NCI-H2081 (cell line): ENCODE data around the gene EARS2.
"Not testable (repeated sequence)": the region's sequence is repeated elsewhere in the genome, so short reads cannot be mapped to it uniquely, and the experiment has no call there.

Experiments used
- DNase-seq, 2 experiments: peaks; one replicate each; lab custom pipeline; 2025; lab: John Stamatoyannopoulos, UW

Gene EARS2

DNA sequence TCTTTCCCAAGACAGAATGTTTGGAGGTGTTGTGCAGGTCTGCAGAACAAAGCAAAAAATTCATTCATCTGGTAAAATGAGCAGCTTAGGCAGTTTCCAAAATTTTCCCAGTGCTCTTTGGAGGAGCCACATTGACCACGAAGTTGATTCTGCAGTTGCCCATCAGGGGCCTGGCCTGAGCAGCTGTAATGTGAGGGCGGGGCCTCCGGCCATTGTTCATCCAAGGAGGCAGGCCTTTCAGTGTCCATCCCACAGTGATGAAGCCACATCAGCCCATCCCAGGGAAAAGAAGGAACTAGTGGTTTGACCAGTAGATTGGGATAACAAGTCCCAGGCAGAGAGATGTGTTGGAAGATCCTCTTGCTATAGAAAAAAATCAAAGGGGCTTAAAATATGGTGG, 10.5 kb upstream of the EARS2 start:
- no peak for DNase-seq

DNA sequence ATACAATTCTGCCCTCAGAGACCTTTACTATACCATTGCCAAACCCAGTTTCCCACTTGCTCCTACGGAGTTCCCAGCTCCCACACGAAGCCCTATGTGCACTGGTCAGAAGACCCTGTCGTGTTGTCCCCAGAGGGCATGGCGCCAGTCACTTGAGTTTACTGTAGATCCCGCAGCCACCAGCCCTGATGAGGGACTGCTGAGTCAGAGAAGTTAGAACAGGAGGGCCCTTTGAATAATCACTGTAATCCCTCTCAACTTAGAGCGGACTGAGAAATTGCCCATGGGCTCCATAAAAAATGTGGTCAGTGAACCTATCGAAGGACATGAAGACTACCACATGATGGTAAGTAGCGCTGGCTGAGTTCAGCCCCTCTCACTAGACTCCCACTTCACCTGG, 9.6 kb upstream of the EARS2 start:
- DNase-seq, result no peak

DNA sequence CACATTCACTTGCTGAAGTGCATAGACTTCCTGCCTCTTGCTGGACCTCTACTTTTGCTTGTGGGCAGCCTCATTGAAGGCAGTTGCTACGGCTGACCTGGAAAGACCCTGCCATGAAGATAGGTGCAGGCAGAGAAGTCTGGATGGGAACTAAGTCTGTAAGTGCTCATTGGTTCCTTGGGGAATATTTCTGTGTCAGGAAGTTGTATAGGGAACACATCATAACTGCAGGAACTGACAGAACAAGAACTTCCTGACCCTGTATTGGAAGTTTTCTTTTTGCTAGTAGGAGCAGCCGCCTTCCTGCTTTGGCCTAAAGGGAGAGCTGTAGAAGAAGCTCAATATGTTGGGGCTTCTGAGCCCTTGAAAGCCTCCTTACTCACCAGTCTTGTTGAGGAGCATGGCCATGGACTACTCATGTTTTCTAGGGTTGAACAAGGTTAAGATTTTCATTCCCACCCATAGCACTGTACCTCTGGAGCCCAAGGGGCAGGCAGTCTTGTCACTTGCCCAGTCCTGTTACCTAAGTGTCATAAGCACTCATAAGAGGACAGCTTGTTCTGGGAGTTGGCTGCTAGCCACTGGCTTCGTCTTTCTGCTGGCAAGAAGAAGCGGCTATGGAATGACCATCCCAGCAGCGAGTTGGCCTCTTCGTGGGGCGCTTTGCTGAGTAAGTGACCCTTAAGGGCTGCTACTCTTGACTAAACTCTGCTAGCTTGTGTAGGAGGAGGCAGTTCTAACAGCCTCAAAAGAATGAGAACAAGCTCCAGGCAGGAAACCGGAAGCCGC, 7.6 kb upstream of the EARS2 start:
- DNase-seq, result no peak

DNA sequence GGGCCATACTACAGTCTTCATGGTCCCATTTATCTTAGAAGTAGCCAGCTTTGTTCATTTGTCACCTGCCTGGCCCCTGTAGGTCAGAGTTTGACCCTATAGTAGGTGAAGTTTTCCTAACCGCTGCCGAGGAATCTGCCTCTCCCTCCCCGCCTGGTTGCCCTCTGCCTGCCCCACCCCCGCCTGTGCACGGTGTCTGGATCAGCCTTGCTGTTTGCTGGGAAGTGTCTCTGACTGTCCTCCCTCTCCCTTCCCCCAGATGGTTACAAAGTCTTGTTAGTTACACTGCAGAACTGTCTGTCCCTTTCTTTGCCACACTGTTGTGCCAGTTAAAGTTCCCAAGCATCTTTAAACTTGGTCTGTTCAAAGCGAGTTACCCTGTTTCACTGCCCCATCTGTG, 6.0 kb upstream of the EARS2 start:
- DNase-seq, result no peak

DNA sequence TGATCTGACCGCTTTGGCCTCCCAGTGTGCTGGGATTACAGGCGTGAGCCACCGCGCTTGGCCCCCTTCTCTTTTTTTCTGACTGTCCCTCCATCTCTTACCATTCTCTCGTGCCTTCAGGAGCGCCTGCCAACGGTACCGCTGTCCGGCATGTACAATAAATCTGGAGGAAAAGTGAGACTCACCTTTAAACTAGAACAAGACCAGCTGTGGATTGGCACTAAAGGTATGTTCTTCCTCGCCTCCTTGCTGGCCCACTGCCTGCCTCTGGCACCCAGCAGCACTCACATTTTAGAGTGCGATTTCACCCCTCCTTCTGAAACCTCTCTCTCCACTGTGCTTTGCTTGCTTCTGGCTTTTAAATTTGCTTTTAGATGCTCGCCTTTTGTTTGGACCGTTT, 5.4 kb upstream of the EARS2 start:
- DNase-seq, result no peak

DNA sequence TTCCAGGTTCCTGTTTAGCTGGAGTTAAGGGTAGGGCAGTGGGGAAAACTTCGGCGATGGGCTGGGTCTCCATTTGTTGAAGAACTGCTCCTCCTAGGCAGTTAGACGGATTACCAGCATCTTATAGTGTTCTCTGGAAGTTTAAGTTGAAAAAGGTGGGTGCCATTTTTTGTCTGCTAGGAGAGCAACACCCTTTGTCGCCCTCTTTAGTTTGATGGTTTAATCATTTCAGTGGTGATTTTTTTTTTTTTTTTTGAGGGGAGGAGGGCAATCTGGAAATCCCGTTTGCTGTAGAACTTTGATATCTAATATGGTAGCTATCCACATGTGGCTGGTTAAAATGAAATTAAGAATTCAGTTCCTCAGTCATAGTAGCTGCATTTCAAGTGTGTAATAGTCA, 4.4 kb upstream of the EARS2 start:
- no peak for DNase-seq

DNA sequence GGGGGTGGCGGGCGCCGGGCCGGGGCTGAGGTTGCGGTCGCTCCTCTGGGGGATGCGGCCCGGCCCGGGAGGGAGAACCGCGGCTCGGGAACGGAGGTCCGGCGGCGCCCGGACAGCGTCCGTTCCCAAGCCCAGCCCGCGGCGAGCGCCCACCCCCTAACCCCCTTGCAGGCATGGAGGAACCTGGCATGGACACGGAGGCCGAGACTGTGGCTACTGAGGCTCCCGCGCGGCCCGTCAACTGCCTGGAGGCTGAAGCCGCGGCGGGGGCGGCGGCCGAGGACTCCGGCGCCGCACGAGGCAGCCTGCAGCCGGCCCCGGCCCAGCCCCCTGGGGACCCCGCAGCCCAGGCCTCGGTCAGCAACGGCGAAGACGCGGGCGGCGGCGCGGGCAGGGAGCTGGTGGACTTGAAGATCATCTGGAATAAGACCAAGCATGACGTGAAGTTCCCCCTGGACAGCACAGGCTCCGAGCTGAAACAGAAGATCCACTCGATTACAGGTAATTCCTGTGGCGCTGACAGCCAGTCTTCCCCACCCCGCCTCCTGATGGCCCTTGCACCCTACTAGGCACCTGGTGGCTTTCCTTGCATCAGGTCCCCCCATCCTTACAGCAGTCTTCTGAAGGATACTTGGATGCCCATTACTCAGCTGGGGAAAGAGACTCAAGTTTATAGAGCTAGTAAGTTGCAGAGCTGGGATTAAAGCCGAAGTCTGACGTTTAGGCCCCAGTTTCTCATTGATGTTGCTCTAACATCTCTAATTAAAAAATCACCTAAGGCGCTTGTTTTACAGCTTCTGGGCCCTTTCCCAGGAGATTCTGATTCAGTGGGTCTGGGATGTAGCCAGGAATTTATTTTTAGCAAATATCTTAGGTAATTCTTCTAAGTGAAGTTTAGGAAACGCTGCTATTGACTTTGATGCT, 891 bp upstream of the EARS2 start:
- DNase-seq, result no peak

DNA sequence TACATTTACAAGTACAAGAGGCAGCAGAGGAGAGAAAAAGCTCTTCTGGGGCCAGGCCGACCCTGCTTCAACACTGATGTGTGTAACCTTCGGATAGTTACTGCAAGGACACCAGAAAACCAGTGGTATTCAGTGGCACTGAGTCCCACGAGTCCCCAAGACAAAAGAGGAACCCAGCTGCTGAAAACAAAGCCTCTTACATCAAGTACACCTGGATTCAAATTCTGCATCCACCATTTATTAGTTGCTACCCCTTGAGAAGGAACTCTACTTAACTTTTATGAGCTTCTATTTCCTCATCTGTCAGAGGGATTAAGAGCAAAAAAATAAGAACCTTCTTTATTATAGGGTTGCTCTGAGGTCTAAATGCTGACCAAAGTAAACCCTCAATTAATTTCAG, 2.6 kb downstream of the EARS2 start:
- DNase-seq, result no peak

DNA sequence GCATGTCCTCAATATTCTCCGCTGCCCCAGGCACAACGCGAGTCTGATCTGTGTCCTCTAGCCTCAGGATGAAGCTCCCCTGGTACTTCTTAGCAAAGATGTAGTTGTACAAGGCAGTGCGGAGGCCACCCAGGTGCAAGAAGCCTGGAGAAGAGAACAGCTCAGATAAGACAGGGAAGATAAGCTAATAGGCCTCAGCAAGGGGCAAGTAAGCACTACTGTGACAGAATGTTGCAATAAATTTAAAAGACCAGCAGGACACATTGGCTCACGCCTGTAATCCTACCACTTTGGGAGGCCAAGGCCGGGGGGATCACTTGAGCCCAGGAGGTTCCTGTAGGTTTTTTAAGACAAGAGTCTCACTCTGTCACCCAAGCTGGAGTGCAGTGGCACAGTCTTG, 5.0 kb downstream of the EARS2 start:
- no peak for DNase-seq

DNA sequence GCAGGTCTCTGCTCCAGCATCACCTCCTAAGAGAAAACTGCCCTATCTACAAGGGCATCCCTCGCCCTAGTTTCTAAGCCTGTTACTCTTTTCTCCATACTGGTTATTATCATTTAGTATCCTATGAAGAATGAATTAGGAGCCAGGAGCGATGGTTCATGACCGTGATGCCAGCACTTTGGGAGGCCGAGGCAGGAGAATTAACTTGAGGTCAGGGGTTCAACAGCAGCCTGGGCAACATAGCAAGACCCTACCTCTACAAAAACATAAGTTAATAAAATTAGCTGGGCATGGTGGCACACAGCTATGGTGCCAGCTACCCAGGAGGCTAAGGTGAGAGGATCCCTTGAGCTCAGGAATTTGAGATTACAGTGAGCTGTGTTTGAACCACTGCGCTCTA, 7.2 kb downstream of the EARS2 start:
- no peak for DNase-seq

DNA sequence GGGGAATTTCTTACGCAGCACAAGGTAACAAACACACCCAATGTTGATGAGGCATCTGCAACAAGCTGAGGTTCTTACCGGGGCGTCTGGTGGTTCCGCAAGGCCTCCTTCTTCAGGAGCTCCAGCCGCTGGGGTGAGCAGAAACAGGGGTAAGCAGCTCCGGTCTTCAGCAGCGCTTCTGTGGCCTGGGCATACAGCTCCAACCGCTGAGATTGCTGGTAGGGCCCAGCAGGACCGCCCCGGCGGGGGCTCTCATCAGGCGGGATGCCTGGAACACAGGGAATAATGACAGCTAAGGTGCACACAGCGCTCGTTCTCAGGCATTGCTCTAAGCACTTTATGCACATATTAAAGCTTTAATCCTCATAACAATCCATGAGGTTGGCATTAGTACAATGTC, 12.7 kb downstream of the EARS2 start:
- DNase-seq, result no peak

DNA sequence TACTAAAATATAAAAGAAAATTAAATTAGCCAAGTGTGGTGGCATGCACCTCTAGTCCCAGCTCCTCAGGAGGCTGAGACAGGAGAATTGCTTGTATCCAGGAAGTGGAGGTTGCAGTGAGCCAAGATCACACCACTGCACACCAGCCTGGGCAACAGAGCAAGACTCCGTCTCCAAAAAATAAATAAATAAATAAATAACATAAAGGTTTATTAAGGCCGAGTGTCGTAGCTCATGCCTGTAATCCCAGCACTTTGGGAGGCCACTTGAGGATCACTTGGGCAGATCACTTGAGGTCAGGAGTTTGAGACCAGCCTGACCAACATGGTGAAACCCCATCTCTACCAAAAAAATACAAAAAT, 16.4 kb downstream of the EARS2 start:
- DNase-seq, result not testable (repeated sequence)

DNA sequence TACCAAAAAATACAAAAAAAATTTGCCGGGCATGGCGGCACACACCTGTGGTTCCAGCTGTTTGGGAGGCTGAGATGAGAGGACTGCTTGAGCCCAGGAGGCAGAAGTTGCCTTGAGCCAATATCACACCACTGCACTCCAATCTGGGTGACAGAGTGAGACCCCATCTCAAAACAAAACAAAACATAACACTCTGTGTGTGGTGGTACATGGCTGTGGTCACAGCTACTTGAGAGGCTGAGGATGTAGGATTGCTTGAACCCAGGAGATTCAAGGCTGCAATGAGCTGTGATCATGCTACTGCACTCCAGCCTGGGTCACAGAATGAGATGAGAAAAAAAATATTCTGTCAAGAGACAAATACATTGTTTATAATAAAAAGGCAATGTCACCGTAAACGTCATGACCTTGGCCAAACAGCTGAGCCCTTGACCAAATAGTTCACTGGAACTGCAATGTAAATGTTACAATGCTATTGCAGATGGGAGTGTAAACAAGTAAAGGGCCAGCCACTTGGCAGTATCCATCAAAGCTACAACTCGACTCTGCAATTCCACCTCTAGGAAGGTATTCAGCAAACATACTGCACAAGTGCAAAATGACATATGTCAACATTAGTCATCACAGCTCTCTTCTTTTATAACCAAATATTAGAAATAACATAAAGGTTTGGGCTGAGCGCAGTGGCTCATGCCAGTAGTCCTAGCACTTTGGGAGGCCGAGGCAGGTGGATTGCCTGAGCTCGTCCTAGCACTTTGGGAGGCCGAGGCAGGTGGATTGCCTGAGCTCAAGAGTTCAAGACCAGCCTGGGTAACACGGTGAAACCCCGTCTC, 16.9 kb downstream of the EARS2 start:
- DNase-seq, result peak in 1 of 2 experiments; percentile 11

DNA sequence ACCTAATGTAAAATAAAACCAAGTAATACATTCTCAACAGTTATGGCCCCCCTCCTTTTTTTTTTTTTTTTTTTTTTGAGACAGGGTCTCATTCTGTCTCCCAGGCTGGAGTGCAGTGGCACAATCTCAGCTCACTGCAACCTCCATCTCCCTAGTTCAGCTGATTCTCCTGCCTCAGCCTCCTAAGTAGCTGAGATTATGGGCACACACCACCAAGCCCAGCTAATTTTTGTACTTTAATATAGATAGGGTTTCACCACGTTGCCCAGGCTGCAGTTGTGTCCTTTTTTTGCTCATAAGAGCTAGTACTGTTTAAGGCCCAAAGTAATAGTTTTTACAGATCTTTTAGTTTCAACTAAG, 18.3 kb downstream of the EARS2 start:
- no peak for DNase-seq

DNA sequence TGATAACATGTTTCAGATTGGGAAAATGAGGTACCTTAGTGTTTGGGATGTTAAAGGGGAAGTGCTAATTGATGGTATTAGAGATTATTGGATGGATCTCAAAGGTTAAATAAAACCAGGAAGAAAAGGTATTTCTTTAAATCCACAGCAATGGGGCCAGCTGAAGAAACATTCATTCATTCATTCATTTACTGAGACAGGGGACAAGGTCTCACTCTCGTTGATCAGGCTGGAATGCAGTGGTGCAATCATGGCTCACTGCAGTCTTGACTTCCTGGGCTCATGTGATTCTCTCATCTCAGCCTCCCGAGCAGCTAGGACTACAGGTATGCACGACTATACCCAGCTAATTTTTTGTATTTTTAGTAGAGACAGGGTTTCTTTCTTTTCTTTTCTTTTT, 19.8 kb downstream of the EARS2 start:
- no peak for DNase-seq

DNA sequence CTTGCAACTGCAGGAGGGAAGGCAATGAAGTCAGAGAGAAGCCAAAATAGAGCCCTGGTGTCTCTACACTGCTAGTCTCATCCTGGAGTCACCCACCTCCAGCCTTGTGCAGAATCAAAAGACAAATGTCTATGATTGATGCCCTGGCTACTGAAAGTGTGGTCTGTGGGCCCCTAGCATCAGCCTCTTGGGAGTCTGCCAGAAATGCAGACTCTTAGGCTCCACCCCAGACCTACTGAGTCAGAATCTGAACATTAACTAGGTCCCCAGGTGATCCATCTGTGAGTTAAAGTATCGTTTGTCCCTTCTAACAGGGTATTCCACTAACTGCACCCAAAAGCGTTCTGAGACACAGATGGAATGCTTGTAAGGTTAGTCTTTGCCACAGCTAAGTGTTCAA, 21.2 kb downstream of the EARS2 start:
- DNase-seq, result no peak

DNA sequence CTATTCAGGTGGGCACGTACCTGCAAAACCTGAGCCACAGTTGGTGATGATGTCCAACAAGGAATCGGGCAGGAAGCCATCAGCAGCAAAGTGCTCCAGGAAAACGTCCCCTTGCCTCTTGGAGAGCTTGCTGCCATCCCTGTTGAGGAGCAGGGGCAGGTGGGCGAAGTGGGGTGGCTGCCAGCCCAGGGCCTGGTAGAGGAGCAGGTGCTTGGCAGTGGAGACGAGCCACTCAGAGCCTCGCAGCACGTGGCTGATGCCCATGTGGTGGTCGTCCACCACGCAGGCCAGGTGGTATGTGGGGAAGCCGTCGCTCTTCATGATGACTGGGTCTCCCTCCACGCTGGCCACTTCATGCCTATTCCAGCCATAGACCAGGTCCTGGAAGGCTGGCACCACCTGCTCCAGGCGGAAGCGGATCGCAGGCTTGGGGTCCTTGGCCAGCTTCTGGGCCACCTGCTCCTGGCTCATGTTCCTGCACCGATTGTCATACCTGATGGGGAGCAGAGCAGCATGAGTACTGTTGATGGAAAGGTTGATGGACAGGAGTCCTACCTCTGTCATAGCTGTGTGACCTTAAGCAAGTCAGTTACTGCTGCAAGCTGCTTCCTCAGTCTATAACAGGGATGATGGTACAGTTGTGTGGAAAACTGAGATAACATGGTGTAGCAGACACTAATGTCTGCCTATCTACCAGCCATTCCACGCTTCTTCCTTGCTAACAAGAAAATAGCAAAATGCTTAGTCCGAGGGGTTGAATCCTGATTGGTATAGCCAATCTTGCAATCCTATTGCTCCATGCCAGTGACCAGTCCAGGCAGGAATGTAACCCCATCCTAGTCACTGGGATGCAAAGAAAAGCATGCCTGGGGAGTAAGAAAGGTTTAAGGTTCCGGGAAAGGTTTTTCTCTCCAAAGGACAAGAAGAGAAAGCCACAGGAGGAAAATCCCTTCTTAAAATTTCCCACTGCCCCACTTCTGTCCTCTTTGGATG, 22.0 kb downstream of the EARS2 start:
- DNase-seq, result no peak

DNA sequence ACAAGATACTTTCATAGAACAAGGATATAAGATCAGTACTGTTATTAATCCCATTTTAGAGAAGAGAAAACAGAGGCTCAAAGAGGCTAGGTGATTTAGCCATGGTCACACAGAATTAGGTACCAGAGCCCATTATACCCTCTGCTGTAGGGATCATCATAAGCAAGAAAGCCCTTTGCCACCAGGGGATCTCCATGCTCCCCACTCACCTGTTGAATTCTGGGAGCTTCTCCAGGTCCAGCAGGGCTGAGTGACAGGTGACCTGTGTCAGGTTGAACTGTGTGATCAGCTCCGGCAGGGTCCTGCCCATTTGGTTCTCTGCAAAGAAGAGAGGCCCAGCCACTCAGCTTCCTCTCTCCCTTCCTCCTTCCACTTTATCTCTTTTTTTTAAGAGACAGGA, 24.7 kb downstream of the EARS2 start:
- no peak for DNase-seq

DNA sequence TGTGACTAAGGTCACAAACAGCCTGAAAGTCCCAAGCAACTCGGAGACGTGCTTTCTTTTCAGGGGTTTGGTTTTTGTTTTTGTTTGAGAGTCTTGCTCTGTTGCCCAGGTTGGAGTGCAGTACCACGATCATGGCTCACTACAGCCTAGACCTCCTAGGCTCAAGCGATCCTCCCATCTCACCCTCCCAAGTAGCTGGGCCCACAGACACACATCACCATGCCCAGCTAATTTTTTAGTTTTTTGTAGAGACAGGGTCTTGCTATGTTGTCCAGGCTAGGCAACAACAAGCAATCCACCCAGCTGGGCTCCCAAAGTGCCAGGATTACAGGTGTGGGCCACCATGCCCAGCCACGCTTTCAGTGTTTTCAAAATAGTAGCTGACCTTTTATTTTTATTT, 27.1 kb downstream of the EARS2 start:
- DNase-seq, result no peak

DNA sequence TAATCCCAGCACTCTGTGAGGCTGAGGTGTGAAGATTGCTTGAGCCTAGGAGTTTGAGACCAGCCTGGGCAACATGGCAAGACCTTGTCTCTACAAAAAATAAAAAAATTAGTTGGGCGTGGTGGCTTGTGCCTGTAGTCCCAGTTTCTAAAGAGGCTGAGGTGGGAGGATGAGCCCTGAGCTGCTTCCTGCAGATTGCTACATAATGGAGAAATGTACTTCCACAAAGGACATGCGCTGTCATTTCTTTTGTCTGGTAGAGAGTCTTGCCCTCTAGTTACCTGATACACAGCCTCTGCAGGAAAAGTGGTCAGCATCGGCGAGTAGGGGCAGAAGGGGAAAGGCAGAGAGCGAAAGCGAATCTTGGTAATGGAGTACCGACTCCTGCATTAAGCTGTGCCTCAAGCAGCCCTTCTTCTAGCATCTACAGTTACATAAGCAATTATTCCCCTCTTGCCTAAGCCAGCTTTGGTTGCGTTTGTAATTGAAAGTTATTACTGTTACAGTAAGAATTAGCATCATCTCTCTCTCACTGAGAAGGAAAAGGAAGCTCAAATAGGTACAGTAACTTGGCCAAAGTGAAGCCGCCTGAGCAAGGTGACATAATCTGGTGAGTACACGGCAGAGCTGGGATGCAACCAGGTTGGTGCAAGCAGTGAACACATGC, 28.4 kb downstream of the EARS2 start:
- no peak for DNase-seq
